ENCODE results near the gene ENTHD1.

The ENTHD1 gene

GRCh38 chr22:39833093-39833492 is 60.5 kb downstream of the ENTHD1 start:
- no peak for DNase-seq (ENCODE audit: low read depth)
- no peak for TF ChIP-seq CTCF (IDR thresholded peaks at IDR 0.05; ENCODE audit: low read length, missing control alignments)
- no peak overlapping the region for H3K4me3 ChIP-seq (replicated peaks; ENCODE audit: low read depth, low read length)

GRCh38 chr22:39832627-39833074 is 60.9 kb downstream of the ENTHD1 start:
- no peak overlapping the region for H3K4me3 ChIP-seq (replicated peaks; ENCODE audit: low read depth, low read length)
- TF ChIP-seq CTCF (IDR thresholded peaks at IDR 0.05; ENCODE audit: low read length, missing control alignments) = no peak
- DNase-seq (ENCODE audit: low read depth) = no peak

- no peak overlapping the region for H3K4me3 ChIP-seq (replicated peaks; ENCODE audit: low read depth, low read length)
- no peak for DNase-seq (ENCODE audit: low read depth)
- no peak for TF ChIP-seq CTCF (IDR thresholded peaks at IDR 0.05; ENCODE audit: low read length, missing control alignments)
Observed at GRCh38 chr22:39825661-39826102, 67.9 kb downstream of the ENTHD1 start.

GRCh38 chr22:39821008-39821407 is 72.6 kb downstream of the ENTHD1 start:
- DNase-seq (ENCODE audit: low read depth) = no peak
- no peak overlapping the region for H3K4me3 ChIP-seq (replicated peaks; ENCODE audit: low read depth, low read length)
- TF ChIP-seq CTCF (IDR thresholded peaks at IDR 0.05; ENCODE audit: low read length, missing control alignments) = no peak

GRCh38 chr22:39820256-39820655 is 73.3 kb downstream of the ENTHD1 start:
- no peak for TF ChIP-seq CTCF (IDR thresholded peaks at IDR 0.05; ENCODE audit: low read length, missing control alignments)
- no peak overlapping the region for H3K4me3 ChIP-seq (replicated peaks; ENCODE audit: low read depth, low read length)
- peak; percentile 66 for DNase-seq (ENCODE audit: low read depth)

- no peak for DNase-seq (ENCODE audit: low read depth)
- no peak for TF ChIP-seq CTCF (IDR thresholded peaks at IDR 0.05; ENCODE audit: low read length, missing control alignments)
- H3K4me3 ChIP-seq (replicated peaks; ENCODE audit: low read depth, low read length) = no peak overlapping the region
Observed at GRCh38 chr22:39819429-39819828, 74.1 kb downstream of the ENTHD1 start.

- H3K4me3 ChIP-seq (replicated peaks; ENCODE audit: low read depth, low read length) = no peak overlapping the region
- no peak for DNase-seq (ENCODE audit: low read depth)
- no peak for TF ChIP-seq CTCF (IDR thresholded peaks at IDR 0.05; ENCODE audit: low read length, missing control alignments)
Observed at GRCh38 chr22:39818094-39818493, 75.5 kb downstream of the ENTHD1 start.

Measured in fibroblast of pulmonary artery (primary cell).